ENCODE data around the gene ARHGAP26.

The ARHGAP26 gene

GRCh38 chr5:142815469-142815868 is 45.3 kb downstream of the ARHGAP26 start:
- no peak overlapping the region for H3K4me3 ChIP-seq (ENCODE audit: low read depth, low read length)
- H3K9ac ChIP-seq (ENCODE audit: low read depth, low read length), result no peak overlapping the region
- H3K9me3 ChIP-seq (ENCODE audit: control insufficient read depth, insufficient read depth, low read length), result no peaks in the 10 kb centered on the region
- peaks cover 16% of the 10 kb centered on the region for H3K4me1 ChIP-seq (ENCODE audit: control insufficient read depth, insufficient read depth, low read length)
- no peaks in the 10 kb centered on the region for H3K27me3 ChIP-seq (ENCODE audit: control insufficient read depth, insufficient read depth, low read length)
- no peaks in the 10 kb centered on the region; the same call in 1 of the 2 replicates for H3K36me3 ChIP-seq (ENCODE audit: control insufficient read depth, insufficient read depth, low read length)
- H3K27ac ChIP-seq (ENCODE audit: low read depth, low read length), result no peak overlapping the region

- Histone ChIP-seq H3K27me3 (ENCODE audit: control insufficient read depth, insufficient read depth, low read length) (no peaks in the 10 kb centered on the region), H3K4me1 (ENCODE audit: control insufficient read depth, insufficient read depth, low read length) (peaks cover 16% of the 10 kb centered on the region), H3K36me3 (ENCODE audit: control insufficient read depth, insufficient read depth, low read length) (no peaks in the 10 kb centered on the region; the same call in 1 of the 2 replicates), H3K27ac (ENCODE audit: low read depth, low read length) (no peak overlapping the region), H3K9me3 (ENCODE audit: control insufficient read depth, insufficient read depth, low read length) (no peaks in the 10 kb centered on the region), H3K4me3 (ENCODE audit: low read depth, low read length) (no peak overlapping the region), H3K9ac (ENCODE audit: low read depth, low read length) (no peak overlapping the region)
Measured at GRCh38 chr5:142816531-142817430, 46.6 kb downstream of the ARHGAP26 start.

- no peak overlapping the region for H3K4me3 ChIP-seq (ENCODE audit: low read depth, low read length)
- H3K27ac ChIP-seq (ENCODE audit: low read depth, low read length), result no peak overlapping the region
- no peak overlapping the region for H3K9ac ChIP-seq (ENCODE audit: low read depth, low read length)
- no peaks in the 10 kb centered on the region for H3K27me3 ChIP-seq (ENCODE audit: control insufficient read depth, insufficient read depth, low read length)
- no peaks in the 10 kb centered on the region; the same call in 1 of the 2 replicates for H3K36me3 ChIP-seq (ENCODE audit: control insufficient read depth, insufficient read depth, low read length)
- H3K4me1 ChIP-seq (ENCODE audit: control insufficient read depth, insufficient read depth, low read length), result peaks cover 20% of the 10 kb centered on the region
- H3K9me3 ChIP-seq (ENCODE audit: control insufficient read depth, insufficient read depth, low read length), result no peaks in the 10 kb centered on the region
Measured at GRCh38 chr5:142817949-142818431, 47.8 kb downstream of the ARHGAP26 start.

- peaks cover 26% of the 10 kb centered on the region for H3K4me1 ChIP-seq (ENCODE audit: control insufficient read depth, insufficient read depth, low read length)
- no peak overlapping the region for H3K4me3 ChIP-seq (ENCODE audit: low read depth, low read length)
Measured at GRCh38 chr5:142819292-142819691, 49.1 kb downstream of the ARHGAP26 start.

GRCh38 chr5:142819825-142820224 is 49.6 kb downstream of the ARHGAP26 start:
- Histone ChIP-seq H3K9me3 (ENCODE audit: control insufficient read depth, insufficient read depth, low read length) (no peaks in the 10 kb centered on the region), H3K4me1 (ENCODE audit: control insufficient read depth, insufficient read depth, low read length) (peaks cover 28% of the 10 kb centered on the region), H3K27me3 (ENCODE audit: control insufficient read depth, insufficient read depth, low read length) (no peaks in the 10 kb centered on the region), H3K36me3 (ENCODE audit: control insufficient read depth, insufficient read depth, low read length) (no peaks in the 10 kb centered on the region), H3K4me3 (ENCODE audit: low read depth, low read length) (no peak overlapping the region), H3K9ac (ENCODE audit: low read depth, low read length) (no peak overlapping the region), H3K27ac (ENCODE audit: low read depth, low read length) (no peak overlapping the region)

More at GRCh38 chr5:142819292-142819691, 49.1 kb downstream of the ARHGAP26 start:
- no peaks in the 10 kb centered on the region; the same call in 1 of the 2 replicates for H3K36me3 ChIP-seq (ENCODE audit: control insufficient read depth, insufficient read depth, low read length)
- H3K27me3 ChIP-seq (ENCODE audit: control insufficient read depth, insufficient read depth, low read length), result no peaks in the 10 kb centered on the region
- H3K27ac ChIP-seq (ENCODE audit: low read depth, low read length), result no peak overlapping the region
- no peak overlapping the region for H3K9ac ChIP-seq (ENCODE audit: low read depth, low read length)
- no peaks in the 10 kb centered on the region for H3K9me3 ChIP-seq (ENCODE audit: control insufficient read depth, insufficient read depth, low read length)

GRCh38 chr5:142820447-142820846 is 50.3 kb downstream of the ARHGAP26 start:
- H3K27me3 ChIP-seq (ENCODE audit: control insufficient read depth, insufficient read depth, low read length), result no peaks in the 10 kb centered on the region
- H3K4me3 ChIP-seq (ENCODE audit: low read depth, low read length), result no peak overlapping the region
- no peaks in the 10 kb centered on the region for H3K36me3 ChIP-seq (ENCODE audit: control insufficient read depth, insufficient read depth, low read length)
- H3K27ac ChIP-seq (ENCODE audit: low read depth, low read length), result no peak overlapping the region
- no peak overlapping the region for H3K9ac ChIP-seq (ENCODE audit: low read depth, low read length)
- no peaks in the 10 kb centered on the region for H3K9me3 ChIP-seq (ENCODE audit: control insufficient read depth, insufficient read depth, low read length)
- H3K4me1 ChIP-seq (ENCODE audit: control insufficient read depth, insufficient read depth, low read length), result peaks cover 34% of the 10 kb centered on the region

GRCh38 chr5:142821034-142821732 is 51.0 kb downstream of the ARHGAP26 start:
- Histone ChIP-seq H3K9ac (ENCODE audit: low read depth, low read length) (no peak overlapping the region), H3K36me3 (ENCODE audit: control insufficient read depth, insufficient read depth, low read length) (no peaks in the 10 kb centered on the region), H3K4me1 (ENCODE audit: control insufficient read depth, insufficient read depth, low read length) (peaks cover 37% of the 10 kb centered on the region), H3K9me3 (ENCODE audit: control insufficient read depth, insufficient read depth, low read length) (no peaks in the 10 kb centered on the region), H3K27ac (ENCODE audit: low read depth, low read length) (no peak overlapping the region), H3K4me3 (ENCODE audit: low read depth, low read length) (no peak overlapping the region), H3K27me3 (ENCODE audit: control insufficient read depth, insufficient read depth, low read length) (no peaks in the 10 kb centered on the region)

- Histone ChIP-seq H3K9ac (ENCODE audit: low read depth, low read length) (no peak overlapping the region), H3K9me3 (ENCODE audit: control insufficient read depth, insufficient read depth, low read length) (no peaks in the 10 kb centered on the region), H3K36me3 (ENCODE audit: control insufficient read depth, insufficient read depth, low read length) (no peaks in the 10 kb centered on the region), H3K27me3 (ENCODE audit: control insufficient read depth, insufficient read depth, low read length) (no peaks in the 10 kb centered on the region), H3K27ac (ENCODE audit: low read depth, low read length) (no peak overlapping the region), H3K4me1 (ENCODE audit: control insufficient read depth, insufficient read depth, low read length) (peaks cover 33% of the 10 kb centered on the region), H3K4me3 (ENCODE audit: low read depth, low read length) (no peak overlapping the region)
Measured at GRCh38 chr5:142821733-142822487, 51.7 kb downstream of the ARHGAP26 start.

GRCh38 chr5:142823126-142823525 is 52.9 kb downstream of the ARHGAP26 start:
- Histone ChIP-seq H3K27me3 (ENCODE audit: control insufficient read depth, insufficient read depth, low read length) (no peaks in the 10 kb centered on the region), H3K4me1 (ENCODE audit: control insufficient read depth, insufficient read depth, low read length) (peaks cover 38% of the 10 kb centered on the region), H3K9me3 (ENCODE audit: control insufficient read depth, insufficient read depth, low read length) (no peaks in the 10 kb centered on the region), H3K36me3 (ENCODE audit: control insufficient read depth, insufficient read depth, low read length) (no peaks in the 10 kb centered on the region), H3K9ac (ENCODE audit: low read depth, low read length) (no peak overlapping the region), H3K27ac (ENCODE audit: low read depth, low read length) (no peak overlapping the region), H3K4me3 (ENCODE audit: low read depth, low read length) (no peak overlapping the region)

- Histone ChIP-seq H3K36me3 (ENCODE audit: control insufficient read depth, insufficient read depth, low read length) (no peaks in the 10 kb centered on the region), H3K9ac (ENCODE audit: low read depth, low read length) (no peak overlapping the region), H3K9me3 (ENCODE audit: control insufficient read depth, insufficient read depth, low read length) (no peaks in the 10 kb centered on the region), H3K4me1 (ENCODE audit: control insufficient read depth, insufficient read depth, low read length) (peaks cover 32% of the 10 kb centered on the region), H3K27ac (ENCODE audit: low read depth, low read length) (no peak overlapping the region), H3K27me3 (ENCODE audit: control insufficient read depth, insufficient read depth, low read length) (no peaks in the 10 kb centered on the region), H3K4me3 (ENCODE audit: low read depth, low read length) (no peak overlapping the region)
Measured at GRCh38 chr5:142823806-142824205, 53.6 kb downstream of the ARHGAP26 start.
